ENCODE measurements around the gene SCAF4. TPM values are rescaled to one million over a fixed set of nuclear protein-coding genes. Genes with fewer than 3 reads are reported as not detected.
"Not testable (repeated sequence)": the region's sequence is repeated elsewhere in the genome, so short reads cannot be mapped to it uniquely, and the experiment has no call there.

The SCAF4 gene
- 30.3 TPM for polyA plus RNA-seq (2013, experiment 1 of 2)
- 27.0 TPM for polyA plus RNA-seq (2013, experiment 2 of 2)

- 0% methylated on average over 47 to 62 of the region's 98 CpGs for WGBS, 2 experiments (ENCODE audit: insufficient coverage in 2 of 2)
- peak within 1 kb of the TSS; percentile 96 for H3K27ac ChIP-seq (ENCODE audit: low read depth, low read length, severe bottlenecking)
- peaks cover 21% of the 10 kb centered on the region for H3K36me3 ChIP-seq (ENCODE audit: control insufficient read depth, insufficient read depth, low read length)
- peak within 1 kb of the TSS; percentile 91 for H3K4me3 ChIP-seq (ENCODE audit: extremely low read depth, insufficient read depth, low read length, poor library complexity, severe bottlenecking)
- H3K4me1 ChIP-seq (ENCODE audit: control insufficient read depth, insufficient read depth, low read length, poor library complexity, severe bottlenecking) = peaks cover 14% of the 10 kb centered on the region
- H3K9me3 ChIP-seq (ENCODE audit: control insufficient read depth, low read length) = no peaks in the 10 kb centered on the region
These were observed at the start of gene SCAF4 for GRCh38 chr21:31731857-31732596. SCAF4 (minus strand) TSS chr21:31732118; CDS start chr21:31731692, 426 bp downstream.

- H3K27ac ChIP-seq (ENCODE audit: low read depth, low read length, severe bottlenecking) = no peak overlapping the region
- no peak overlapping the region for H3K4me3 ChIP-seq (ENCODE audit: extremely low read depth, insufficient read depth, low read length, poor library complexity, severe bottlenecking)
These were observed 49.0 kb upstream of the SCAF4 start for GRCh38 chr21:31780944-31781343.

GRCh38 chr21:31778546-31778945 lies 46.6 kb upstream of the SCAF4 start:
- Histone ChIP-seq H3K36me3 (ENCODE audit: control insufficient read depth, insufficient read depth, low read length) (no peaks in the 10 kb centered on the region), H3K9me3 (ENCODE audit: control insufficient read depth, low read length) (no peaks in the 10 kb centered on the region), H3K4me1 (ENCODE audit: control insufficient read depth, insufficient read depth, low read length, poor library complexity, severe bottlenecking) (no peaks in the 10 kb centered on the region), H3K4me3 (ENCODE audit: extremely low read depth, insufficient read depth, low read length, poor library complexity, severe bottlenecking) (no peak overlapping the region), H3K27ac (ENCODE audit: low read depth, low read length, severe bottlenecking) (no peak overlapping the region)
- WGBS, 2 experiments (ENCODE audit: insufficient coverage in 2 of 2) = 79 to 84% methylated on average over 5 of the region's 5 CpGs

More at GRCh38 chr21:31780944-31781343, 49.0 kb upstream of the SCAF4 start:
- WGBS, 2 experiments (ENCODE audit: insufficient coverage in 2 of 2) = 88% methylated on average over 1 of the region's 4 CpGs; no CpG with 5 or more reads in 1 of the 2 experiments
- Histone ChIP-seq H3K4me1 (ENCODE audit: control insufficient read depth, insufficient read depth, low read length, poor library complexity, severe bottlenecking) (no peaks in the 10 kb centered on the region), H3K9me3 (ENCODE audit: control insufficient read depth, low read length) (no peaks in the 10 kb centered on the region), H3K36me3 (ENCODE audit: control insufficient read depth, insufficient read depth, low read length) (no peaks in the 10 kb centered on the region)

GRCh38 chr21:31777857-31778256 lies 45.9 kb upstream of the SCAF4 start:
- Histone ChIP-seq H3K4me1 (ENCODE audit: control insufficient read depth, insufficient read depth, low read length, poor library complexity, severe bottlenecking) (no peaks in the 10 kb centered on the region), H3K36me3 (ENCODE audit: control insufficient read depth, insufficient read depth, low read length) (no peaks in the 10 kb centered on the region), H3K27ac (ENCODE audit: low read depth, low read length, severe bottlenecking) (no peak overlapping the region), H3K4me3 (ENCODE audit: extremely low read depth, insufficient read depth, low read length, poor library complexity, severe bottlenecking) (no peak overlapping the region), H3K9me3 (ENCODE audit: control insufficient read depth, low read length) (no peaks in the 10 kb centered on the region)
- 67 to 92% methylated on average over 2 of the region's 5 CpGs for WGBS, 2 experiments (ENCODE audit: insufficient coverage in 2 of 2)

- Histone ChIP-seq H3K4me1 (ENCODE audit: control insufficient read depth, insufficient read depth, low read length, poor library complexity, severe bottlenecking) (no peaks in the 10 kb centered on the region), H3K4me3 (ENCODE audit: extremely low read depth, insufficient read depth, low read length, poor library complexity, severe bottlenecking) (no peak overlapping the region), H3K36me3 (ENCODE audit: control insufficient read depth, insufficient read depth, low read length) (no peaks in the 10 kb centered on the region), H3K9me3 (ENCODE audit: control insufficient read depth, low read length) (no peaks in the 10 kb centered on the region), H3K27ac (ENCODE audit: low read depth, low read length, severe bottlenecking) (no peak overlapping the region)
- WGBS, 2 experiments (ENCODE audit: insufficient coverage in 2 of 2) = no CpG with 5 or more reads among the region's 1 CpG
These were observed 42.1 kb upstream of the SCAF4 start for GRCh38 chr21:31774031-31774430.

- H3K4me1 ChIP-seq (ENCODE audit: control insufficient read depth, insufficient read depth, low read length, poor library complexity, severe bottlenecking) = no peaks in the 10 kb centered on the region
- H3K27ac ChIP-seq (ENCODE audit: low read depth, low read length, severe bottlenecking) = no peak overlapping the region
- H3K36me3 ChIP-seq (ENCODE audit: control insufficient read depth, insufficient read depth, low read length) = no peaks in the 10 kb centered on the region
- no peak overlapping the region for H3K4me3 ChIP-seq (ENCODE audit: extremely low read depth, insufficient read depth, low read length, poor library complexity, severe bottlenecking)
- WGBS, 2 experiments (ENCODE audit: insufficient coverage in 2 of 2) = 83 to 100% methylated on average over 2 to 4 of the region's 5 CpGs
- H3K9me3 ChIP-seq (ENCODE audit: control insufficient read depth, low read length) = no peaks in the 10 kb centered on the region
These were observed 41.0 kb upstream of the SCAF4 start for GRCh38 chr21:31772674-31773555.

- WGBS, 2 experiments (ENCODE audit: insufficient coverage in 2 of 2) = 100% methylated on average over 1 of the region's 3 CpGs; no CpG with 5 or more reads in 1 of the 2 experiments
- H3K36me3 ChIP-seq (ENCODE audit: control insufficient read depth, insufficient read depth, low read length) = no peaks in the 10 kb centered on the region
- H3K27ac ChIP-seq (ENCODE audit: low read depth, low read length, severe bottlenecking) = no peak overlapping the region
- no peak overlapping the region for H3K4me3 ChIP-seq (ENCODE audit: extremely low read depth, insufficient read depth, low read length, poor library complexity, severe bottlenecking)
- no peaks in the 10 kb centered on the region for H3K4me1 ChIP-seq (ENCODE audit: control insufficient read depth, insufficient read depth, low read length, poor library complexity, severe bottlenecking)
- H3K9me3 ChIP-seq (ENCODE audit: control insufficient read depth, low read length) = no peaks in the 10 kb centered on the region
These were observed 39.8 kb upstream of the SCAF4 start for GRCh38 chr21:31771685-31772084.

- Histone ChIP-seq H3K9me3 (ENCODE audit: control insufficient read depth, low read length) (no peaks in the 10 kb centered on the region), H3K4me3 (ENCODE audit: extremely low read depth, insufficient read depth, low read length, poor library complexity, severe bottlenecking) (no peak overlapping the region), H3K36me3 (ENCODE audit: control insufficient read depth, insufficient read depth, low read length) (no peaks in the 10 kb centered on the region), H3K27ac (ENCODE audit: low read depth, low read length, severe bottlenecking) (no peak overlapping the region), H3K4me1 (ENCODE audit: control insufficient read depth, insufficient read depth, low read length, poor library complexity, severe bottlenecking) (no peaks in the 10 kb centered on the region)
- 67% methylated on average over 1 of the region's 1 CpG; no CpG with 5 or more reads in 1 of the 2 experiments for WGBS, 2 experiments (ENCODE audit: insufficient coverage in 2 of 2)
These were observed 36.8 kb upstream of the SCAF4 start for GRCh38 chr21:31768710-31769109.

GRCh38 chr21:31766899-31767298 lies 35.0 kb upstream of the SCAF4 start:
- WGBS, 2 experiments (ENCODE audit: insufficient coverage in 2 of 2) = 100% methylated on average over 3 of the region's 3 CpGs; no CpG with 5 or more reads in 1 of the 2 experiments
- no peak overlapping the region for H3K4me3 ChIP-seq (ENCODE audit: extremely low read depth, insufficient read depth, low read length, poor library complexity, severe bottlenecking)
- no peaks in the 10 kb centered on the region for H3K4me1 ChIP-seq (ENCODE audit: control insufficient read depth, insufficient read depth, low read length, poor library complexity, severe bottlenecking)
- no peak overlapping the region for H3K27ac ChIP-seq (ENCODE audit: low read depth, low read length, severe bottlenecking)
- no peaks in the 10 kb centered on the region for H3K9me3 ChIP-seq (ENCODE audit: control insufficient read depth, low read length)
- no peaks in the 10 kb centered on the region for H3K36me3 ChIP-seq (ENCODE audit: control insufficient read depth, insufficient read depth, low read length)

- H3K4me1 ChIP-seq (ENCODE audit: control insufficient read depth, insufficient read depth, low read length, poor library complexity, severe bottlenecking); H3K4me3 ChIP-seq (ENCODE audit: extremely low read depth, insufficient read depth, low read length, poor library complexity, severe bottlenecking): not testable (repeated sequence)
- WGBS, 2 experiments (ENCODE audit: insufficient coverage in 2 of 2) = 78 to 87% methylated on average over 5 to 6 of the region's 6 CpGs
These were observed 33.9 kb upstream of the SCAF4 start for GRCh38 chr21:31765850-31766249.

More at GRCh38 chr21:31765850-31766249, 33.9 kb upstream of the SCAF4 start:
- not testable (repeated sequence) for H3K36me3 ChIP-seq (ENCODE audit: control insufficient read depth, insufficient read depth, low read length); H3K27ac ChIP-seq (ENCODE audit: low read depth, low read length, severe bottlenecking); H3K9me3 ChIP-seq (ENCODE audit: control insufficient read depth, low read length)
